HCT116 (cell line): ENCODE results near the gene MED13L. TPM values are rescaled to one million over a fixed set of nuclear protein-coding genes. Genes with fewer than 3 reads are reported as not detected.

Source experiments
- ATAC-seq: fragments of 200-7000 bp; cut with Tn5 transposase; 2 replicates; pipeline ENCODE4 v1.9.1; 2020; ENCODE audit warnings: mild to moderate bottlenecking, moderate library complexity
- BruUV-seq: library from RNA; stranded (reverse); fragments of 400-500 nt; replicated peaks from 2 replicates; lab custom pipeline; 2021; lab: Mats Ljungman, UMichigan
- CTCF ChIA-PET: fragments of 300-600 bp; sonication (Branson Sonifier 250); formaldehyde crosslinking; loops from one replicate; lab custom pipeline; 2021; ENCODE audit warnings: antibody characterized with exemption; lab: Charles Lee
- POLR2A ChIA-PET: fragments of 300-600, 350-600 bp; sonication (Branson Sonifier 250); formaldehyde crosslinking; loops from one replicate; lab custom pipeline; 2021; ENCODE audit warnings: antibody characterized with exemption; lab: Charles Lee
- RAD21 ChIA-PET, 2 experiments: fragments of 300-600 bp; sonication (Branson Sonifier 250); formaldehyde crosslinking; loops; one replicate each; lab custom pipeline; 2023; ENCODE audit warnings: low total read pairs in 2 of 2; ENCODE audit not compliant: uncharacterized antibody in 2 of 2, unreplicated experiment in 2 of 2, low non-redundant PET in 1 of 2; lab: Charles Lee
- DNase-seq: peaks from one replicate; pipeline ENCODE4 v3.0.0-alpha.2; 2010; ENCODE audit warnings: low read depth, low spot score
- H2AFZ ChIP-seq: fragments of 200-600 bp; shearing (Covaris generic), sonication (generic); 2 replicates; pipeline ENCODE4 v1.6.1; 2017; ENCODE audit warnings: low read depth, mixed run types, mixed read lengths, antibody characterized with exemption, low read length; ENCODE audit not compliant: poor library complexity, severe bottlenecking
- H3K27ac ChIP-seq: 2 replicates; pipeline ENCODE4 v1.5.1; 2012; ENCODE audit warnings: low read depth, low read length
- H3K27me3 ChIP-seq: fragments of 200-600 bp; sonication (generic); 2 replicates; pipeline ENCODE4 v1.6.1; 2016; ENCODE audit warnings: mixed run types, low read length, mixed read lengths; ENCODE audit not compliant: insufficient read depth
- H3K36me3 ChIP-seq, 2 experiments: fragments of 200-500 bp in 1 of 2; fragments of 200-600 bp in 1 of 2; sonication (Bioruptor generic) in 1 of 2; sonication (generic) in 1 of 2; 2 replicates each; pipeline versions ENCODE4 v1.5.1 to v1.6.1; 2014 to 2016; ENCODE audit warnings: low read length in 2 of 2, inconsistent platforms in 1 of 2, mixed read lengths in 1 of 2, mixed run types in 1 of 2; ENCODE audit not compliant: insufficient read depth in 2 of 2, control insufficient read depth in 1 of 2
- H3K4me1 ChIP-seq, 2 experiments: fragments of 200-600 bp in 1 of 2; sonication (generic) in 1 of 2; 2 replicates each; pipeline versions ENCODE4 v1.5.1 to v1.6.1; 2012 to 2017; ENCODE audit warnings: low read length in 2 of 2, inconsistent platforms in 1 of 2, mild to moderate bottlenecking in 1 of 2, mixed read lengths in 1 of 2, mixed run types in 1 of 2, moderate library complexity in 1 of 2; ENCODE audit not compliant: insufficient read depth in 2 of 2, control insufficient read depth in 1 of 2
- H3K4me2 ChIP-seq: fragments of 200-600 bp; sonication (generic); 2 replicates; pipeline ENCODE4 v1.6.1; 2017; ENCODE audit warnings: mixed run types, low read length, mixed read lengths
- H3K4me3 ChIP-seq, 2 experiments: fragments of 200-600 bp in 1 of 2; sonication (generic) in 1 of 2; replicated peaks in 1 of 2; 2 replicates each; pipeline ENCODE4 v1.5.1; 2011 to 2016; ENCODE audit warnings: low read length in 2 of 2, control low read depth in 1 of 2, low read depth in 1 of 2, mild to moderate bottlenecking in 1 of 2, mixed read lengths in 1 of 2, mixed run types in 1 of 2
- H3K79me2 ChIP-seq: fragments of 200-600 bp; sonication (generic); 2 replicates; pipeline ENCODE4 v1.6.1; 2017; ENCODE audit warnings: mild to moderate bottlenecking, mixed run types, low read length, moderate library complexity, mixed read lengths; ENCODE audit not compliant: insufficient read depth
- H3K9ac ChIP-seq: fragments of 200-600 bp; sonication (generic); 2 replicates; pipeline ENCODE4 v1.6.1; 2016; ENCODE audit warnings: low read length, mixed read lengths
- H3K9me2 ChIP-seq: fragments of 200-600 bp; sonication (generic), shearing (Covaris generic); 2 replicates; pipeline ENCODE4 v1.6.1; 2017; ENCODE audit warnings: mixed run types, mild to moderate bottlenecking, moderate library complexity; ENCODE audit not compliant: insufficient read depth
- H3K9me3 ChIP-seq, 2 experiments: fragments of 200-500 bp in 1 of 2; fragments of 200-600 bp in 1 of 2; sonication (Bioruptor generic) in 1 of 2; sonication (generic) in 1 of 2; 2 replicates each; pipeline ENCODE4 v1.6.1; 2014 to 2017; ENCODE audit warnings: low read length in 2 of 2, mixed read lengths in 2 of 2, inconsistent platforms in 1 of 2, low read depth in 1 of 2, mild to moderate bottlenecking in 1 of 2, mixed run types in 1 of 2, moderate library complexity in 1 of 2; ENCODE audit not compliant: control insufficient read depth in 1 of 2, insufficient read depth in 1 of 2
- H4K20me1 ChIP-seq: fragments of 200-600 bp; sonication (generic), shearing (Covaris generic); 2 replicates; pipeline ENCODE4 v1.6.1; 2017; ENCODE audit warnings: mixed run types, mild to moderate bottlenecking, moderate library complexity; ENCODE audit not compliant: insufficient read depth
- CBX3 ChIP-seq: IDR thresholded peaks from 2 replicates; pipeline ENCODE4 v1.6.1; 2012; ENCODE audit warnings: low read depth
- CEBPB ChIP-seq: IDR thresholded peaks from 2 replicates; pipeline ENCODE4 v1.6.1; 2012; ENCODE audit warnings: low read depth
- EGR1 ChIP-seq: IDR thresholded peaks from 2 replicates; pipeline ENCODE4 v1.6.1; 2012; ENCODE audit warnings: low read depth
- EZH2 ChIP-seq: fragments of 200-600 bp; sonication (generic); IDR thresholded peaks from 2 replicates; pipeline ENCODE4 v1.6.1; 2017; ENCODE audit warnings: antibody characterized with exemption, mixed run types
- FOSL1 ChIP-seq: IDR thresholded peaks from 2 replicates; pipeline ENCODE4 v1.6.1; 2012; ENCODE audit warnings: low read depth
- JUND ChIP-seq: IDR thresholded peaks from 2 replicates; pipeline ENCODE4 v1.6.1; 2012
- POLR2AphosphoS5 ChIP-seq: IDR thresholded peaks from 2 replicates; pipeline ENCODE4 v1.6.1; 2011; ENCODE audit warnings: mild to moderate bottlenecking, low read depth, low read length, moderate library complexity
- SIN3A ChIP-seq: IDR thresholded peaks from 2 replicates; pipeline ENCODE4 v1.6.1; 2012; ENCODE audit warnings: low read depth
- SP1 ChIP-seq: IDR thresholded peaks from 2 replicates; pipeline ENCODE4 v1.6.1; 2012; ENCODE audit warnings: low read depth
- YY1 ChIP-seq: IDR thresholded peaks from 2 replicates; pipeline ENCODE4 v1.6.1; 2011; ENCODE audit warnings: low read length, low read depth, moderate library complexity, mild to moderate bottlenecking; ENCODE audit not compliant: insufficient replicate concordance; ENCODE audit errors: extremely low read depth
- ZNF274 ChIP-seq: fragments of 200-500 bp; sonication (Bioruptor generic); IDR thresholded peaks from 2 replicates; pipeline ENCODE4 v1.6.1; 2014; ENCODE audit warnings: mild to moderate bottlenecking, low read depth, low read length, inconsistent platforms
- intact Hi-C: fragments of 100-400 bp; cut with micrococcal nuclease; formaldehyde crosslinking; loops from 2 replicates; pipeline ENCODE4 v1.10.0; 2022
- total RNA-seq: library from RNA; stranded (reverse); gene quantifications from one replicate; pipeline ENCODE4 v1.2.1, GENCODE V29; 2021; ENCODE audit not compliant: unreplicated experiment
- TF ChIP-seq, protein P1 (sequence below): IDR thresholded peaks from 2 replicates; pipeline ENCODE4 v1.6.1; 2012; ENCODE audit warnings: low read depth
- TF ChIP-seq, protein P2 (sequence below), 3 experiments: fragments of 200-600 bp in 1 of 3; sonication (generic) in 1 of 3; IDR thresholded peaks in 2 of 3; conservative IDR thresholded peaks in 1 of 3; 2 replicates each; pipeline ENCODE4 v1.5.1; 2012 to 2017; ENCODE audit warnings: low read depth in 2 of 3, low read length in 2 of 3, antibody characterized with exemption in 1 of 3, borderline replicate concordance in 1 of 3, control low read depth in 1 of 3, mild to moderate bottlenecking in 1 of 3, mixed read lengths in 1 of 3, mixed run types in 1 of 3, moderate library complexity in 1 of 3; ENCODE audit not compliant: insufficient read depth in 1 of 3
- TF ChIP-seq, protein P3 (sequence below): IDR thresholded peaks from 2 replicates; pipeline ENCODE4 v1.6.1; 2011; ENCODE audit warnings: mild to moderate bottlenecking, low read length, moderate library complexity; ENCODE audit not compliant: insufficient replicate concordance; ENCODE audit errors: extremely low read depth
- TF ChIP-seq, protein P4 (sequence below): IDR thresholded peaks from 2 replicates; pipeline ENCODE4 v1.6.1; 2012

The MED13L gene
- total RNA-seq, 1 experiment from 2014 or later, result 176 TPM

DNA sequence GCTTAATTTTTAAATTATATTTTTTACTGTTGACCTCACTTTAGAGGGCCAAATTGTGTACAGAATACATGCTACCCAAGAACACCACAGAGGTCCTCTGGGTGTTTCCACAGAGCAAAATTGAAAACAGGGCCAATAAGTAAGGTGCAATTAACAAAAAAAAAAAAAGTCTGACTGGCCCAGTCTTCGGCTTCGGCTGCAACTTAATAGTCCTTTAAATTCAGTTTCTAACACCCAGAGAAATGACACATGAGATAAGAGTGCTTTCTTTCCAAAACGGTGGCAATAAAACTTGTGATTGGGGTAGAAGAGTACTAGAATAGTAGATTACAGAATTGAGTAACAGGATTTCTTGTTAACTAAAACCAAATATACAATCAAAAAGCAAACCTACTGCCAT, 81.3 kb downstream of the MED13L start:
- Histone ChIP-seq H3K9me2 (no peaks in the 10 kb centered on the region), H3K9me3 (no peaks in the 10 kb centered on the region), H3K36me3 (no peaks in the 10 kb centered on the region), H3K79me2 (peaks cover 100% of the 10 kb centered on the region), H3K4me1 (peaks cover 0 to 14% of the 10 kb centered on the region in 2 experiments; a peak in 2 of 4 replicates), H3K4me2 (no peak overlapping the region), H2AFZ (no peak overlapping the region), H3K4me3 (no peak overlapping the region), H3K27me3 (no peaks in the 10 kb centered on the region), H3K9ac (no peak overlapping the region), H3K27ac (no peak overlapping the region), H4K20me1 (peaks cover 80% of the 10 kb centered on the region)
- TF ChIP-seq, protein P1, sequence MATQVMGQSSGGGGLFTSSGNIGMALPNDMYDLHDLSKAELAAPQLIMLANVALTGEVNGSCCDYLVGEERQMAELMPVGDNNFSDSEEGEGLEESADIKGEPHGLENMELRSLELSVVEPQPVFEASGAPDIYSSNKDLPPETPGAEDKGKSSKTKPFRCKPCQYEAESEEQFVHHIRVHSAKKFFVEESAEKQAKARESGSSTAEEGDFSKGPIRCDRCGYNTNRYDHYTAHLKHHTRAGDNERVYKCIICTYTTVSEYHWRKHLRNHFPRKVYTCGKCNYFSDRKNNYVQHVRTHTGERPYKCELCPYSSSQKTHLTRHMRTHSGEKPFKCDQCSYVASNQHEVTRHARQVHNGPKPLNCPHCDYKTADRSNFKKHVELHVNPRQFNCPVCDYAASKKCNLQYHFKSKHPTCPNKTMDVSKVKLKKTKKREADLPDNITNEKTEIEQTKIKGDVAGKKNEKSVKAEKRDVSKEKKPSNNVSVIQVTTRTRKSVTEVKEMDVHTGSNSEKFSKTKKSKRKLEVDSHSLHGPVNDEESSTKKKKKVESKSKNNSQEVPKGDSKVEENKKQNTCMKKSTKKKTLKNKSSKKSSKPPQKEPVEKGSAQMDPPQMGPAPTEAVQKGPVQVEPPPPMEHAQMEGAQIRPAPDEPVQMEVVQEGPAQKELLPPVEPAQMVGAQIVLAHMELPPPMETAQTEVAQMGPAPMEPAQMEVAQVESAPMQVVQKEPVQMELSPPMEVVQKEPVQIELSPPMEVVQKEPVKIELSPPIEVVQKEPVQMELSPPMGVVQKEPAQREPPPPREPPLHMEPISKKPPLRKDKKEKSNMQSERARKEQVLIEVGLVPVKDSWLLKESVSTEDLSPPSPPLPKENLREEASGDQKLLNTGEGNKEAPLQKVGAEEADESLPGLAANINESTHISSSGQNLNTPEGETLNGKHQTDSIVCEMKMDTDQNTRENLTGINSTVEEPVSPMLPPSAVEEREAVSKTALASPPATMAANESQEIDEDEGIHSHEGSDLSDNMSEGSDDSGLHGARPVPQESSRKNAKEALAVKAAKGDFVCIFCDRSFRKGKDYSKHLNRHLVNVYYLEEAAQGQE, result no peak
- TF ChIP-seq FOSL1 (no peak), POLR2AphosphoS5 (no peak), SIN3A (no peak), JUND (no peak), EZH2 (no peak), YY1 (no peak), EGR1 (no peak), CEBPB (no peak), SP1 (no peak), CBX3 (no peak), ZNF274 (no peak)
- TF ChIP-seq, protein P2, sequence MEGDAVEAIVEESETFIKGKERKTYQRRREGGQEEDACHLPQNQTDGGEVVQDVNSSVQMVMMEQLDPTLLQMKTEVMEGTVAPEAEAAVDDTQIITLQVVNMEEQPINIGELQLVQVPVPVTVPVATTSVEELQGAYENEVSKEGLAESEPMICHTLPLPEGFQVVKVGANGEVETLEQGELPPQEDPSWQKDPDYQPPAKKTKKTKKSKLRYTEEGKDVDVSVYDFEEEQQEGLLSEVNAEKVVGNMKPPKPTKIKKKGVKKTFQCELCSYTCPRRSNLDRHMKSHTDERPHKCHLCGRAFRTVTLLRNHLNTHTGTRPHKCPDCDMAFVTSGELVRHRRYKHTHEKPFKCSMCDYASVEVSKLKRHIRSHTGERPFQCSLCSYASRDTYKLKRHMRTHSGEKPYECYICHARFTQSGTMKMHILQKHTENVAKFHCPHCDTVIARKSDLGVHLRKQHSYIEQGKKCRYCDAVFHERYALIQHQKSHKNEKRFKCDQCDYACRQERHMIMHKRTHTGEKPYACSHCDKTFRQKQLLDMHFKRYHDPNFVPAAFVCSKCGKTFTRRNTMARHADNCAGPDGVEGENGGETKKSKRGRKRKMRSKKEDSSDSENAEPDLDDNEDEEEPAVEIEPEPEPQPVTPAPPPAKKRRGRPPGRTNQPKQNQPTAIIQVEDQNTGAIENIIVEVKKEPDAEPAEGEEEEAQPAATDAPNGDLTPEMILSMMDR (IDR thresholded peaks at IDR 0.05 in 2 of 3, conservative IDR thresholded peaks at IDR 0.05 in 1 of 3; ENCODE audit: borderline replicate concordance in 1 of 3, insufficient read depth in 1 of 3, low read depth in 2 of 3, low read length in 2 of 3), result no peak
- TF ChIP-seq, protein P3, sequence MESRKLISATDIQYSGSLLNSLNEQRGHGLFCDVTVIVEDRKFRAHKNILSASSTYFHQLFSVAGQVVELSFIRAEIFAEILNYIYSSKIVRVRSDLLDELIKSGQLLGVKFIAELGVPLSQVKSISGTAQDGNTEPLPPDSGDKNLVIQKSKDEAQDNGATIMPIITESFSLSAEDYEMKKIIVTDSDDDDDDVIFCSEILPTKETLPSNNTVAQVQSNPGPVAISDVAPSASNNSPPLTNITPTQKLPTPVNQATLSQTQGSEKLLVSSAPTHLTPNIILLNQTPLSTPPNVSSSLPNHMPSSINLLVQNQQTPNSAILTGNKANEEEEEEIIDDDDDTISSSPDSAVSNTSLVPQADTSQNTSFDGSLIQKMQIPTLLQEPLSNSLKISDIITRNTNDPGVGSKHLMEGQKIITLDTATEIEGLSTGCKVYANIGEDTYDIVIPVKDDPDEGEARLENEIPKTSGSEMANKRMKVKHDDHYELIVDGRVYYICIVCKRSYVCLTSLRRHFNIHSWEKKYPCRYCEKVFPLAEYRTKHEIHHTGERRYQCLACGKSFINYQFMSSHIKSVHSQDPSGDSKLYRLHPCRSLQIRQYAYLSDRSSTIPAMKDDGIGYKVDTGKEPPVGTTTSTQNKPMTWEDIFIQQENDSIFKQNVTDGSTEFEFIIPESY, result no peak
- TF ChIP-seq, protein P4, sequence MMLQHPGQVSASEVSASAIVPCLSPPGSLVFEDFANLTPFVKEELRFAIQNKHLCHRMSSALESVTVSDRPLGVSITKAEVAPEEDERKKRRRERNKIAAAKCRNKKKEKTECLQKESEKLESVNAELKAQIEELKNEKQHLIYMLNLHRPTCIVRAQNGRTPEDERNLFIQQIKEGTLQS, result no peak
- intact Hi-C loops, result no loop called here
- POLR2A ChIA-PET, result no interaction called here
- CTCF ChIA-PET, result no interaction called here
- DNase-seq (no peak), ATAC-seq (no peak)
- RAD21 ChIA-PET, result no interaction called here
- no TSS peak for BruUV-seq
